ENCODE measurements around the gene SEMA5B. TPM values are rescaled to one million over a fixed set of nuclear protein-coding genes. Genes with fewer than 3 reads are reported as not detected.
A peak's percentile ranks its signal among the peaks of the same experiment; 100 is the strongest.

The SEMA5B gene
- total and polyA plus RNA-seq, 3 donors from 2014 or later, result 0.68 to 2.0 (median 1.3) TPM

- peaks cover 18% of the 10 kb centered on the region for H3K4me1 ChIP-seq
- H3K36me3 ChIP-seq (ENCODE audit: low read depth, missing control alignments), result no peaks in the 10 kb centered on the region
- WGBS, 2 donors, result 84 to 90% methylated on average over 9 of the region's 9 CpGs
- TF ChIP-seq, protein P1, sequence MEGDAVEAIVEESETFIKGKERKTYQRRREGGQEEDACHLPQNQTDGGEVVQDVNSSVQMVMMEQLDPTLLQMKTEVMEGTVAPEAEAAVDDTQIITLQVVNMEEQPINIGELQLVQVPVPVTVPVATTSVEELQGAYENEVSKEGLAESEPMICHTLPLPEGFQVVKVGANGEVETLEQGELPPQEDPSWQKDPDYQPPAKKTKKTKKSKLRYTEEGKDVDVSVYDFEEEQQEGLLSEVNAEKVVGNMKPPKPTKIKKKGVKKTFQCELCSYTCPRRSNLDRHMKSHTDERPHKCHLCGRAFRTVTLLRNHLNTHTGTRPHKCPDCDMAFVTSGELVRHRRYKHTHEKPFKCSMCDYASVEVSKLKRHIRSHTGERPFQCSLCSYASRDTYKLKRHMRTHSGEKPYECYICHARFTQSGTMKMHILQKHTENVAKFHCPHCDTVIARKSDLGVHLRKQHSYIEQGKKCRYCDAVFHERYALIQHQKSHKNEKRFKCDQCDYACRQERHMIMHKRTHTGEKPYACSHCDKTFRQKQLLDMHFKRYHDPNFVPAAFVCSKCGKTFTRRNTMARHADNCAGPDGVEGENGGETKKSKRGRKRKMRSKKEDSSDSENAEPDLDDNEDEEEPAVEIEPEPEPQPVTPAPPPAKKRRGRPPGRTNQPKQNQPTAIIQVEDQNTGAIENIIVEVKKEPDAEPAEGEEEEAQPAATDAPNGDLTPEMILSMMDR (IDR thresholded peaks at IDR 0.05), result no peak
- TF ChIP-seq POLR2A (IDR thresholded peaks at IDR 0.05), result no peak
- H3K4me3 ChIP-seq, result no peak overlapping the region
- intact Hi-C loops (cut with DNase I; ENCODE audit: low total_unique reads), result no loop called here
- DNase-seq, result peak; percentile 38
- no peak overlapping the region for H3K27ac ChIP-seq
- H3K27me3 ChIP-seq, result no peaks in the 10 kb centered on the region
- no peaks in the 10 kb centered on the region for H3K9me3 ChIP-seq
These were observed 88.7 kb downstream of the SEMA5B start for GRCh38 chr3:122938783-122939425.

DNA sequence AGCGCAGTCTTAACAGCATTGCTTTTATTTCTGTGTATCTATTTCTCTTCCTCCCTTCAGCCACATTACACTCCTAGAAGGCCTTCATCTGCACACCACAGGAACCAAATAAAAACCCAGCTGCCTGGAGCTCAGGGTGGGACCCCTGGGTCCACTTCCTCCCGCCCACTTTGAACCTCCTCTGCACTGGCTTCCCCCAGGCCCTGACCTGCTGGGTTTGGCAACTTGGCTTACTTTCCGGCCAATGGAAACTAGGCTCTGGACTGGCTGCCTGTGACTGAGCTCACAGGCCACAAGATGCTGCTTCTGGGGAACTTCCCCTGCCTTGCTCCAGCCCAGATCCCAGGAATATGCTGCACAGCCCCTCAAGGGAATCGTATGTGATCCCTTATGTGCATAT, 89.8 kb downstream of the SEMA5B start:
- no peak for DNase-seq
- Histone ChIP-seq H3K27ac (no peak overlapping the region), H3K4me3 (no peak overlapping the region), H3K9me3 (no peaks in the 10 kb centered on the region), H3K36me3 (ENCODE audit: low read depth, missing control alignments) (no peaks in the 10 kb centered on the region), H3K4me1 (peaks cover 18% of the 10 kb centered on the region), H3K27me3 (no peaks in the 10 kb centered on the region)
- intact Hi-C loops (cut with DNase I; ENCODE audit: low total_unique reads), result no loop called here
- no peak for TF ChIP-seq POLR2A (IDR thresholded peaks at IDR 0.05)
- TF ChIP-seq, protein P1 (IDR thresholded peaks at IDR 0.05), result no peak
- WGBS, 2 donors, result 78 to 87% methylated on average over 4 of the region's 4 CpGs

DNA sequence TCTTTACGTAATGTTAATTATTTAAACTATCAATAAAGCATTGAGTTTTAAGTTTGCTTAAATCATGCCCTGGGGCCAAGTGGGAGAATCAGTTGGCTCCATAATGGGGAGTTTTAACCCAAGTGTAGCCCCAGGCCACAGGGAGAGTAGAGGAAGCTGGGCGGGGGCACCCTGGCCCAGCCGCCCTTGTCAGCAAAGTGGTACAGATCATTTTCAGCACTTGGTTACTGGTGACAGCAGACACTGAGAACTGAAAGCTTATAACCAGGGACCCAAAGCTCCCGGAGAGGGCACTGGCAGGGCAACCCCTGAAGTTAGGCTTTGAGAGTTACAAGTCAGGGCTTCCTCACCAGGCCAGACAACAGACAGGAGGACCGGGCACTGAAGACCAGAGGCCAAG, 90.6 kb downstream of the SEMA5B start:
- peaks cover 18% of the 10 kb centered on the region for H3K4me1 ChIP-seq
- no peaks in the 10 kb centered on the region for H3K9me3 ChIP-seq
- H3K27me3 ChIP-seq, result no peaks in the 10 kb centered on the region
- H3K4me3 ChIP-seq, result no peak overlapping the region
- WGBS, 2 donors, result 88 to 92% methylated on average over 5 of the region's 5 CpGs
- no peaks in the 10 kb centered on the region for H3K36me3 ChIP-seq (ENCODE audit: low read depth, missing control alignments)
- TF ChIP-seq POLR2A (IDR thresholded peaks at IDR 0.05), result no peak
- no peak for DNase-seq
- intact Hi-C loops (cut with DNase I; ENCODE audit: low total_unique reads), result no loop called here
- peak overlapping the region in 1 of 2 donors; percentile 36 for H3K27ac ChIP-seq

- intact Hi-C loops (cut with DNase I; ENCODE audit: low total_unique reads), result no loop called here
- Histone ChIP-seq H3K4me3 (no peak overlapping the region), H3K4me1 (peaks cover 18% of the 10 kb centered on the region), H3K9me3 (no peaks in the 10 kb centered on the region), H3K27me3 (no peaks in the 10 kb centered on the region), H3K36me3 (ENCODE audit: low read depth, missing control alignments) (no peaks in the 10 kb centered on the region), H3K27ac (peak overlapping the region; percentile 7 to 53)
- DNase-seq, result peak; percentile 64
- TF ChIP-seq, protein P1 (IDR thresholded peaks at IDR 0.05), result no peak
- no peak for TF ChIP-seq POLR2A (IDR thresholded peaks at IDR 0.05)
- WGBS, 2 donors, result 43 to 46% methylated on average over 9 of the region's 9 CpGs
These were observed 91.2 kb downstream of the SEMA5B start for GRCh38 chr3:122936335-122936734.

- H3K36me3 ChIP-seq (ENCODE audit: low read depth, missing control alignments), result no peaks in the 10 kb centered on the region
- 83 to 88% methylated on average over 1 of the region's 1 CpG for WGBS, 2 donors
- peaks cover 29% of the 10 kb centered on the region for H3K4me1 ChIP-seq
- peak overlapping the region in 1 of 2 donors; percentile 53 for H3K27ac ChIP-seq
- no peaks in the 10 kb centered on the region for H3K27me3 ChIP-seq
- intact Hi-C loops (cut with DNase I; ENCODE audit: low total_unique reads), result no loop called here
- H3K9me3 ChIP-seq, result no peaks in the 10 kb centered on the region
- TF ChIP-seq, protein P1 (IDR thresholded peaks at IDR 0.05), result no peak
- TF ChIP-seq POLR2A (IDR thresholded peaks at IDR 0.05), result no peak
- H3K4me3 ChIP-seq, result no peak overlapping the region
- DNase-seq, result no peak
These were observed 93.3 kb downstream of the SEMA5B start for GRCh38 chr3:122934251-122934650.
